H9 (cell line): ENCODE data around the gene ELAVL4. TPM values are rescaled to one million over a fixed set of nuclear protein-coding genes. Genes with fewer than 3 reads are reported as not detected.

Experiments used
- DNase-seq: peaks from one replicate; pipeline ENCODE4 v3.0.0-alpha.2; 2017
- H2AFZ ChIP-seq: one replicate; pipeline ENCODE4 v1.6.1; 2013; ENCODE audit warnings: mild to moderate bottlenecking, low read length, control low read depth, moderate library complexity
- H2AK5ac ChIP-seq: 2 replicates; pipeline ENCODE4 v1.6.1; 2013; ENCODE audit warnings: low read length, control low read depth, mixed read lengths; ENCODE audit not compliant: insufficient read length
- H2BK120ac ChIP-seq: one replicate; pipeline ENCODE4 v1.6.1; 2013; ENCODE audit warnings: low read depth, mild to moderate bottlenecking, low read length, control low read depth, inconsistent platforms; ENCODE audit not compliant: poor library complexity, severe bottlenecking
- H2BK12ac ChIP-seq: 2 replicates; pipeline ENCODE4 v1.6.1; 2013; ENCODE audit warnings: low read length, control low read depth, mixed read lengths, low read depth; ENCODE audit not compliant: insufficient read length
- H2BK15ac ChIP-seq: 2 replicates; pipeline ENCODE4 v1.6.1; 2013; ENCODE audit warnings: low read depth, low read length, control low read depth
- H2BK20ac ChIP-seq: one replicate; pipeline ENCODE4 v1.6.1; 2013; ENCODE audit warnings: low read depth, mild to moderate bottlenecking, low read length, control low read depth, inconsistent platforms; ENCODE audit not compliant: poor library complexity, severe bottlenecking
- H2BK5ac ChIP-seq: 2 replicates; pipeline ENCODE4 v1.6.1; 2013; ENCODE audit warnings: low read length, control low read depth, mixed read lengths; ENCODE audit not compliant: insufficient read length
- H3K14ac ChIP-seq: 2 replicates; pipeline ENCODE4 v1.6.1; 2013; ENCODE audit warnings: low read length, control low read depth; ENCODE audit not compliant: insufficient read depth
- H3K18ac ChIP-seq: 2 replicates; pipeline ENCODE4 v1.6.1; 2013; ENCODE audit warnings: low read depth, mild to moderate bottlenecking, mixed read lengths, low read length, control low read depth; ENCODE audit not compliant: insufficient read length
- H3K23ac ChIP-seq: 2 replicates; pipeline ENCODE4 v1.6.1; 2013; ENCODE audit warnings: low read length, control low read depth, mixed read lengths, low read depth; ENCODE audit not compliant: insufficient read length
- H3K23me2 ChIP-seq: 2 replicates; pipeline ENCODE4 v1.6.1; 2013; ENCODE audit warnings: low read depth, mild to moderate bottlenecking, mixed read lengths, low read length, control low read depth; ENCODE audit not compliant: insufficient read length, poor library complexity, severe bottlenecking
- H3K27ac ChIP-seq: 2 replicates; pipeline ENCODE4 v1.5.1; 2013; ENCODE audit warnings: low read length, control low read depth, mixed read lengths, low read depth; ENCODE audit not compliant: insufficient read length
- H3K27me3 ChIP-seq: 2 replicates; pipeline ENCODE4 v1.6.1; 2013; ENCODE audit warnings: low read length, control low read depth, inconsistent platforms; ENCODE audit not compliant: insufficient read depth
- H3K4ac ChIP-seq: 2 replicates; pipeline ENCODE4 v1.6.1; 2013; ENCODE audit warnings: low read depth, mild to moderate bottlenecking, control low read depth, inconsistent platforms, low read length, moderate library complexity
- H3K4me1 ChIP-seq: 2 replicates; pipeline ENCODE4 v1.6.1; 2013; ENCODE audit warnings: low read length, control low read depth, inconsistent platforms; ENCODE audit not compliant: insufficient read depth
- H3K4me2 ChIP-seq: 2 replicates; pipeline ENCODE4 v1.6.1; 2013; ENCODE audit warnings: low read length, control low read depth, mixed read lengths; ENCODE audit not compliant: insufficient read length, insufficient read depth
- H3K56ac ChIP-seq: 2 replicates; pipeline ENCODE4 v1.6.1; 2013; ENCODE audit warnings: low read depth, mild to moderate bottlenecking, mixed read lengths, low read length, control low read depth; ENCODE audit not compliant: insufficient read length
- H3K79me1 ChIP-seq: 2 replicates; pipeline ENCODE4 v1.6.1; 2013; ENCODE audit warnings: low read depth, mild to moderate bottlenecking, moderate library complexity, low read length, control low read depth, inconsistent platforms; ENCODE audit not compliant: insufficient read depth, poor library complexity, severe bottlenecking
- H3K79me2 ChIP-seq: 2 replicates; pipeline ENCODE4 v1.6.1; 2013; ENCODE audit warnings: low read length, control low read depth, inconsistent platforms; ENCODE audit not compliant: insufficient read depth
- H3K9ac ChIP-seq: 2 replicates; pipeline ENCODE4 v1.6.1; 2013; ENCODE audit warnings: low read length, control low read depth, mixed read lengths; ENCODE audit not compliant: insufficient read length; ENCODE audit errors: extremely low read depth
- H3K9me3 ChIP-seq: one replicate; pipeline ENCODE4 v1.6.1; 2013; ENCODE audit warnings: low read depth, low read length, inconsistent platforms; ENCODE audit not compliant: control insufficient read depth
- H3T11ph ChIP-seq: one replicate; pipeline ENCODE4 v1.6.1; 2013; ENCODE audit warnings: mild to moderate bottlenecking, low read length, control low read depth, inconsistent platforms
- H4K20me1 ChIP-seq: one replicate; pipeline ENCODE4 v1.6.1; 2013; ENCODE audit not compliant: control insufficient read depth, insufficient read length, insufficient read depth
- H4K5ac ChIP-seq: 2 replicates; pipeline ENCODE4 v1.6.1; 2013; ENCODE audit warnings: low read depth, mild to moderate bottlenecking, mixed read lengths, low read length, control low read depth; ENCODE audit not compliant: insufficient read length
- H4K8ac ChIP-seq: replicated peaks from 2 replicates; pipeline ENCODE4 v1.6.1; 2013; ENCODE audit warnings: low read length, control low read depth, mixed read lengths, low read depth; ENCODE audit not compliant: insufficient read length
- H4K91ac ChIP-seq: 2 replicates; pipeline ENCODE4 v1.6.1; 2013; ENCODE audit warnings: low read depth, mild to moderate bottlenecking, moderate library complexity, mixed read lengths, low read length, control low read depth; ENCODE audit not compliant: insufficient read length
- H3K27ac Mint-ChIP-seq, 3 experiments: 2 replicates in 2 of 3; 3 replicates in 1 of 3; pipeline ENCODE4 v1.8.0; 2020 to 2021; ENCODE audit warnings: mixed read lengths in 3 of 3, mild to moderate bottlenecking in 1 of 3, moderate library complexity in 1 of 3
- H3K27me3 Mint-ChIP-seq: 2 replicates; pipeline ENCODE4 v1.8.0; 2021; ENCODE audit warnings: low read depth, mild to moderate bottlenecking, moderate library complexity, mixed read lengths
- H3K36me3 Mint-ChIP-seq, 3 experiments: 2 replicates in 2 of 3; 3 replicates in 1 of 3; pipeline ENCODE4 v1.8.0; 2020 to 2021; ENCODE audit warnings: low read depth in 3 of 3, mixed read lengths in 3 of 3; ENCODE audit not compliant: insufficient read depth in 1 of 3
- H3K4me1 Mint-ChIP-seq, 2 experiments: 2 replicates each; pipeline ENCODE4 v1.8.0; 2020; ENCODE audit warnings: mixed read lengths in 2 of 2
- H3K4me3 Mint-ChIP-seq, 2 experiments: 2 replicates in 1 of 2; 3 replicates in 1 of 2; pipeline ENCODE4 v1.8.0; 2020 to 2021; ENCODE audit warnings: mild to moderate bottlenecking in 2 of 2, mixed read lengths in 2 of 2, moderate library complexity in 1 of 2
- H3K9me3 Mint-ChIP-seq, 2 experiments: 2 replicates in 1 of 2; 3 replicates in 1 of 2; pipeline ENCODE4 v1.8.0; 2020; ENCODE audit warnings: mild to moderate bottlenecking in 2 of 2, mixed read lengths in 2 of 2, moderate library complexity in 1 of 2
- CTCF ChIP-seq: fragments of 200-600 bp; sonication (generic); conservative IDR thresholded peaks from 3 replicates; pipeline ENCODE4 v1.8.0; 2021; ENCODE audit warnings: antibody characterized with exemption, mild to moderate bottlenecking
- WGBS: extraction: QIAGEN DNeasy Blood & Tissue Kit; methylation state at CpG from one replicate; pipeline ENCODE4 v1.1.7; 2013; ENCODE audit warnings: missing lambda C conversion rate, low lambda C conversion rate, mixed read lengths; ENCODE audit not compliant: insufficient read length; ENCODE audit errors: extremely low coverage; 5-methylcytosine and 5-hydroxymethylcytosine counted together
- total RNA-seq: library from RNA; stranded (reverse); gene quantifications from 2 replicates; pipeline ENCODE4 v1.2.1, GENCODE V29; 2021

Gene ELAVL4
- total RNA-seq, 1 experiment from 2014 or later = not detected

DNA sequence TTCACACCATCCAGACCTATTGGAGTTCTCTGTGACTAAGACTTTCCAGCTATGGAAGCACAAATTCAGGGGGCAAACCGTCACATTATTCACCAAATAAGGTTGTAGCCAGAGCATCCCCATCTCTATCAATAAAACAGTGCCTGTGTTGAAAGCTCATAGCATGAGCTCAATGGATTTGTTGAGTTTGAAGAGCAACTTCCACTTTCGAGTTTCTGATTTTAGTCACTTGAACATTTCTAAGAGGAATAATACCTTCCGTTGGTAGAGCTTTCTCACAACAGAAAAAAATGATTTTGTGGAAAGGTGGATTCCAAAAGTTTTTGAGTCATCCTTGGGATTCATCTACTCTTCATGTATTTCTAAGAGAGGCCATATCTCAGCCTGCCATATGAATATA lies 13.0 kb upstream of the ELAVL4 start:
- H3K56ac ChIP-seq = no peak overlapping the region
- Mint-ChIP-seq H3K9me3 (peaks cover 0 to 62% of the 10 kb centered on the region in 2 experiments; a peak in 3 of 5 replicates), H3K4me1 (no peaks in the 10 kb centered on the region), H3K27me3 (no peaks in the 10 kb centered on the region), H3K27ac (no peak overlapping the region), H3K4me3 (no peak overlapping the region), H3K36me3 (peaks cover 0 to 6% (median 0%) of the 10 kb centered on the region in 3 experiments; a peak in 2 of 7 replicates)
- no peaks in the 10 kb centered on the region for H4K20me1 ChIP-seq
- no peak overlapping the region for H3K9ac ChIP-seq
- no peak overlapping the region for H2BK12ac ChIP-seq
- H2BK5ac ChIP-seq = no peak overlapping the region
- no peak overlapping the region for H4K5ac ChIP-seq
- H3K14ac ChIP-seq = no peak overlapping the region
- H3T11ph ChIP-seq = no peak overlapping the region
- no peaks in the 10 kb centered on the region for H3K4me1 ChIP-seq
- no peak overlapping the region for H3K4me2 ChIP-seq
- no peak overlapping the region for H4K8ac ChIP-seq
- H3K23me2 ChIP-seq = no peaks in the 10 kb centered on the region
- no peak overlapping the region for H3K27ac ChIP-seq
- H3K18ac ChIP-seq = no peak overlapping the region
- no CpG with 5 or more reads among the region's 3 CpGs for WGBS
- H2AFZ ChIP-seq = no peak overlapping the region
- H2BK15ac ChIP-seq = no peak overlapping the region
- H3K9me3 ChIP-seq = no peaks in the 10 kb centered on the region
- no peak overlapping the region for H3K4ac ChIP-seq
- H3K23ac ChIP-seq = no peak overlapping the region
- no peak overlapping the region for H2BK120ac ChIP-seq
- no peak for DNase-seq
- no peaks in the 10 kb centered on the region for H3K79me1 ChIP-seq
- H4K91ac ChIP-seq = no peak overlapping the region
- no peak overlapping the region for H2BK20ac ChIP-seq
- no peaks in the 10 kb centered on the region for H3K27me3 ChIP-seq
- TF ChIP-seq CTCF = no peak
- H3K79me2 ChIP-seq = no peaks in the 10 kb centered on the region
- H2AK5ac ChIP-seq = no peak overlapping the region
